Thyroid gland (tissue), 4 donors: ENCODE measurements around the gene ERVH48-1. TPM values are rescaled to one million over a fixed set of nuclear protein-coding genes. Genes with fewer than 3 reads are reported as not detected.

ENCODE experiments used
- DNase-seq, 2 donors: peaks; one replicate each; pipeline ENCODE4 v3.0.0-alpha.2; 2019
- H3K27ac ChIP-seq, 3 donors: fragments of 200-600 bp; sonication (generic); 1 replicate in 2 of 3; 2 replicates in 1 of 3; pipeline ENCODE4 v1.5.1; 2016 to 2019; ENCODE audit warnings: mild to moderate bottlenecking in 1 of 3, moderate library complexity in 1 of 3
- H3K27me3 ChIP-seq: fragments of 200-600 bp; sonication (generic); one replicate; pipeline ENCODE4 v1.5.1; 2019
- H3K36me3 ChIP-seq, 2 donors: fragments of 200-600 bp; sonication (generic); one replicate each; pipeline ENCODE4 v1.5.1; 2016 to 2019
- H3K4me1 ChIP-seq, 2 donors: fragments of 200-600 bp; sonication (generic); one replicate each; pipeline ENCODE4 v1.5.1; 2017 to 2019
- H3K4me3 ChIP-seq, 3 donors: fragments of 200-600 bp; sonication (generic); replicated peaks in 1 of 3; 1 replicate in 2 of 3; 2 replicates in 1 of 3; pipeline ENCODE4 v1.5.1; 2016; ENCODE audit warnings: mild to moderate bottlenecking in 1 of 3
- H3K9me3 ChIP-seq: fragments of 200-600 bp; sonication (generic); one replicate; pipeline ENCODE4 v1.5.1; 2017
- CTCF ChIP-seq, 6 experiments: fragments of 200-600 bp in 3 of 6; fragments of 450-650 bp in 3 of 6; sonication (generic) in 3 of 6; IDR thresholded peaks; one replicate each; pipeline ENCODE4 v1.5.1; 2016 to 2019; ENCODE audit warnings: antibody characterized with exemption in 6 of 6, mild to moderate bottlenecking in 2 of 6, inconsistent platforms in 1 of 6, moderate library complexity in 1 of 6
- POLR2A ChIP-seq, 2 donors: fragments of 450-650 bp; IDR thresholded peaks; one replicate each; pipeline ENCODE4 v1.6.1; 2017; ENCODE audit warnings: antibody characterized with exemption in 2 of 2, mild to moderate bottlenecking in 2 of 2, moderate library complexity in 1 of 2
- WGBS, 2 donors: methylation state at CpG; one replicate each; pipeline ENCODE4 v1.1.5; 2017; 5-methylcytosine and 5-hydroxymethylcytosine counted together
- intact Hi-C: fragments of 100-400 bp; cut with DNase I; formaldehyde crosslinking; loops from one replicate; pipeline ENCODE4 v1.15.1; 2023
- total RNA-seq, 4 donors: library from RNA; depleted of rRNA; stranded (reverse); fragments of >200 nt; gene quantifications; one replicate each; pipeline ENCODE4 v1.2.3, GENCODE V29; 2016

ERVH48-1 gene
- total RNA-seq, 4 donors from 2014 or later, result 0.22 to 0.42 TPM; not detected in 2

DNA sequence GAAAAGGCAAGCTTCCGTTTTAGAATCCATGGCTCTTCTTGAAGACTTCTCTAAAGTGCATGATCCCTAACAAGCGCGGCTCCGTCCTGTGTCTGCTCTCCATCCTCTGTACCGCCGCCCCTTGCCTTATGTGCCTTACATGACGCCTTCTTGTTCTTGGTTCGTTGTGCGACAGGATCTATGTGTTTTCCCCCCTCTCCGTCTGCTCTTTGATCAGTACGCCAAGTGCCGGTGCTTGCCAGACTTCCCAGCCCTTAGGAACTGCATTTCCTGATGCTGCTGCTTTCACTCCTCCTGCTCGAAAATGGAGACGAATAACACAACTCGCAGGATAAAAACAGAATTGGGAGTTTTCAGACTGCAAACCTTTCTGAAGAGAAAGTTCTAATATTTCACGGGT is 19.2 kb downstream of the ERVH48-1 start:
- H3K36me3 ChIP-seq, result peaks cover 40 to 54% of the 10 kb centered on the region in 2 donors
- WGBS, 2 donors, result 97 to 98% methylated on average over 16 of the region's 16 CpGs
- no peak for TF ChIP-seq CTCF (IDR thresholded peaks at IDR 0.05)
- TF ChIP-seq POLR2A (IDR thresholded peaks at IDR 0.05), result no peak
- no peak for DNase-seq
- intact Hi-C loops, result loop anchor here (10.0 kb wide), 1 partner anchor 61 kb away; no protein-coding TSS in a partner anchor
- no peak overlapping the region for H3K4me3 ChIP-seq
- no peaks in the 10 kb centered on the region for H3K9me3 ChIP-seq
- H3K4me1 ChIP-seq, result no peaks in the 10 kb centered on the region
- no peaks in the 10 kb centered on the region for H3K27me3 ChIP-seq
- no peak overlapping the region for H3K27ac ChIP-seq

DNA sequence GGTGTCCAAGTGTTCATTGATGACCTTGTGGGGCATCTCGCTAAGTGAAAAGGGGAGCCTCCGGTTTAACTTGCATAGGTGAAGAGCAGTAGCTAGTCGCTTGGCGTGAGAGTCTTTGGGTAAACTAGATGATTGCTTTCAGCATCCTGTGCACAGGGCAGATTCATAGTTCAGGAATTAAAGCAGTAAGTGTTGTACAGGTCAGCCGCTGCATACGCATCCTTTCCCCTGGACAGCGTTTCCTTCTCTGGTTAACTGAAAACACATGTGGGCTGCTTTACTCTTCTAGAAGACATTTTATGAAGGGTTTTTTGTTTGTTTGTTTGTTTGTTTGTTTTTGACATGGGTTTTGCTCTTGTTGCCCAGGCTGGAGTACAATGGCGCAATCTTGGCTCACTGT is 20.2 kb downstream of the ERVH48-1 start:
- peaks cover 32 to 48% of the 10 kb centered on the region in 2 donors for H3K36me3 ChIP-seq
- H3K27me3 ChIP-seq, result no peaks in the 10 kb centered on the region
- no peaks in the 10 kb centered on the region for H3K9me3 ChIP-seq
- intact Hi-C loops, result loop anchor here (10.0 kb wide), 1 partner anchor 60 kb away; no protein-coding TSS in a partner anchor
- H3K27ac ChIP-seq, result no peak overlapping the region
- WGBS, 2 donors, result 97% methylated on average over 8 of the region's 8 CpGs
- no peaks in the 10 kb centered on the region for H3K4me1 ChIP-seq
- H3K4me3 ChIP-seq, result no peak overlapping the region
- no peak for DNase-seq
- TF ChIP-seq POLR2A (IDR thresholded peaks at IDR 0.05), result no peak
- TF ChIP-seq CTCF (IDR thresholded peaks at IDR 0.05), result no peak

GRCh38 chr21:42903817-42904216 is 21.6 kb downstream of the ERVH48-1 start:
- Histone ChIP-seq H3K4me1 (no peaks in the 10 kb centered on the region), H3K9me3 (no peaks in the 10 kb centered on the region), H3K36me3 (peaks cover 23 to 43% of the 10 kb centered on the region in 2 donors), H3K27me3 (no peaks in the 10 kb centered on the region), H3K4me3 (no peak overlapping the region), H3K27ac (no peak overlapping the region)
- TF ChIP-seq POLR2A (IDR thresholded peaks at IDR 0.05), result no peak
- TF ChIP-seq CTCF (IDR thresholded peaks at IDR 0.05), result no peak
- 93 to 94% methylated on average over 11 of the region's 11 CpGs for WGBS, 2 donors
- no peak for DNase-seq
- intact Hi-C loops, result loop anchor here (10.0 kb wide), 1 partner anchor 59 kb away; no protein-coding TSS in a partner anchor

- Histone ChIP-seq H3K27ac (no peak overlapping the region), H3K9me3 (no peaks in the 10 kb centered on the region), H3K4me1 (no peaks in the 10 kb centered on the region), H3K4me3 (no peak overlapping the region), H3K36me3 (peaks cover 22 to 47% of the 10 kb centered on the region in 2 donors), H3K27me3 (no peaks in the 10 kb centered on the region)
- intact Hi-C loops, result loop anchor here (10.0 kb wide), 1 partner anchor 56 kb away; no protein-coding TSS in a partner anchor
- WGBS, 2 donors, result 89 to 91% methylated on average over 4 of the region's 4 CpGs
- no peak for DNase-seq
- TF ChIP-seq CTCF (IDR thresholded peaks at IDR 0.05) (no peak), POLR2A (IDR thresholded peaks at IDR 0.05) (no peak)
Measured at GRCh38 chr21:42900446-42900845, 25.0 kb downstream of the ERVH48-1 start.

GRCh38 chr21:42892931-42893755 is 32.3 kb downstream of the ERVH48-1 start, which contains the start of gene NDUFV3:
Gene NDUFV3 (plus strand): TSS chr21:42893309. CDS start chr21:42893334, 25 bp downstream.
- peak; percentile 100 for DNase-seq
- TF ChIP-seq CTCF (IDR thresholded peaks at IDR 0.05) (no peak), POLR2A (IDR thresholded peaks at IDR 0.05) (peak; percentile 93 to 98)
- peak within 1 kb of the TSS; percentile 60 to 81 (median 69) for H3K4me3 ChIP-seq
- H3K27ac ChIP-seq, result peak within 1 kb of the TSS; percentile 83 to 89 (median 88)
- WGBS, 2 donors, result 0% methylated on average over 4 to 13 of the region's 87 CpGs
- no peaks in the 10 kb centered on the region for H3K27me3 ChIP-seq
- no peaks in the 10 kb centered on the region for H3K9me3 ChIP-seq
- H3K4me1 ChIP-seq, result no peaks in the 10 kb centered on the region
- intact Hi-C loops, result no loop called here
- H3K36me3 ChIP-seq, result peaks cover 8 to 13% of the 10 kb centered on the region in 2 donors
